ENCODE results near the gene SVIL.

SVIL gene

GRCh38 chr10:29529146-29529545 is 105.6 kb downstream of the SVIL start:
- Histone ChIP-seq H2AFZ (ENCODE audit: insufficient read depth, low read length, poor library complexity) (no peak overlapping the region), H2BK5ac (ENCODE audit: low read depth, low read length, poor library complexity) (no peak overlapping the region), H3K4me3 (ENCODE audit: low read depth, low read length) (no peak overlapping the region), H3K23ac (ENCODE audit: low read length) (no peak overlapping the region), H3K4me1 (ENCODE audit: control insufficient read depth in 1 of 2, insufficient read depth in 2 of 2, low read length in 2 of 2) (no peaks in the 10 kb centered on the region), H4K8ac (ENCODE audit: low read depth, low read length) (no peak overlapping the region), H3K4me2 (ENCODE audit: low read length) (no peak overlapping the region), H4K91ac (ENCODE audit: low read depth, low read length) (no peak overlapping the region), H3K36me3 (ENCODE audit: control insufficient read depth in 1 of 2, insufficient read depth in 2 of 2, low read length in 2 of 2) (peaks cover 21% of the 10 kb centered on the region in 2 experiments), H3K9ac (ENCODE audit: low read length) (no peak overlapping the region), H3K27ac (ENCODE audit: low read depth, low read length) (no peak overlapping the region), H4K12ac (ENCODE audit: low read depth, low read length) (no peak overlapping the region), H3K79me1 (ENCODE audit: low read length) (no peaks in the 10 kb centered on the region), H2BK120ac (ENCODE audit: insufficient read depth, low read length, poor library complexity) (no peak overlapping the region), H3K9me3 (ENCODE audit: insufficient read depth, low read depth, low read length) (no peaks in the 10 kb centered on the region), H3K27me3 (ENCODE audit: insufficient read depth, low read length) (no peaks in the 10 kb centered on the region), H3K4ac (ENCODE audit: low read depth, low read length) (no peak overlapping the region), H2AK5ac (ENCODE audit: low read length) (no peak overlapping the region), H2BK12ac (ENCODE audit: low read length) (no peak overlapping the region), H3K18ac (ENCODE audit: low read length) (no peak overlapping the region), H3K79me2 (ENCODE audit: control insufficient read depth, insufficient read depth, low read length, poor library complexity) (no peaks in the 10 kb centered on the region), H3K14ac (ENCODE audit: low read length) (no peak overlapping the region)
- no peak for DNase-seq
- no CpG with 5 or more reads among the region's 6 CpGs for WGBS (ENCODE audit: extremely low coverage, insufficient coverage, insufficient read length)

DNA sequence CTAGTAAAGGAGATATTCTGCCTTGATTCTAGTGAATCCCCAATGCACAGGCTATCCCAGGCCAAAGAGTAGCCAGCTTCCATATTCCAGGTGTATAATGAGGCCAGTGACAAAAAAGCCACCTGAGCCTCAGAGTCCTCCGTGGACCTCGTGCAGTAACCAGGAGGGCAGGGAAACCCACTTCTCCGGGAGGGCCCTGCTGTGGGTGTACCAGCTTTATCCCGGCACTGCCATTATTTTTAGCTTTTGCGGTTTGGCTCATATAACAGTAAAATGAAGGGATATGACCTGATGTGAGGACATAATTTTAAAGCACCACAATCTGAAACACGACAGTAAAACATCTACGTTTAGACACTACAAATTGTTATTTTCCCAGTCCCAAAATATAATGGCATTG is 109.0 kb downstream of the SVIL start:
- Histone ChIP-seq H3K79me2 (ENCODE audit: control insufficient read depth, insufficient read depth, low read length, poor library complexity) (no peaks in the 10 kb centered on the region), H2BK12ac (ENCODE audit: low read length) (no peak overlapping the region), H3K4ac (ENCODE audit: low read depth, low read length) (no peak overlapping the region), H2BK120ac (ENCODE audit: insufficient read depth, low read length, poor library complexity) (no peak overlapping the region), H3K4me3 (ENCODE audit: low read depth, low read length) (no peak overlapping the region), H3K79me1 (ENCODE audit: low read length) (no peaks in the 10 kb centered on the region), H3K4me1 (ENCODE audit: control insufficient read depth in 1 of 2, insufficient read depth in 2 of 2, low read length in 2 of 2) (no peaks in the 10 kb centered on the region), H3K4me2 (ENCODE audit: low read length) (no peak overlapping the region), H3K27me3 (ENCODE audit: insufficient read depth, low read length) (no peaks in the 10 kb centered on the region), H3K9me3 (ENCODE audit: insufficient read depth, low read depth, low read length) (no peaks in the 10 kb centered on the region), H3K14ac (ENCODE audit: low read length) (no peak overlapping the region), H4K8ac (ENCODE audit: low read depth, low read length) (no peak overlapping the region), H2AFZ (ENCODE audit: insufficient read depth, low read length, poor library complexity) (no peak overlapping the region), H3K9ac (ENCODE audit: low read length) (no peak overlapping the region), H4K12ac (ENCODE audit: low read depth, low read length) (no peak overlapping the region), H3K23ac (ENCODE audit: low read length) (no peak overlapping the region), H3K27ac (ENCODE audit: low read depth, low read length) (no peak overlapping the region), H2BK5ac (ENCODE audit: low read depth, low read length, poor library complexity) (no peak overlapping the region), H4K91ac (ENCODE audit: low read depth, low read length) (no peak overlapping the region), H2AK5ac (ENCODE audit: low read length) (no peak overlapping the region), H3K36me3 (ENCODE audit: control insufficient read depth in 1 of 2, insufficient read depth in 2 of 2, low read length in 2 of 2) (peaks cover 28 to 30% of the 10 kb centered on the region in 2 experiments), H3K18ac (ENCODE audit: low read length) (no peak overlapping the region)
- WGBS (ENCODE audit: extremely low coverage, insufficient coverage, insufficient read length) = no CpG with 5 or more reads among the region's 7 CpGs
- DNase-seq = no peak

DNA sequence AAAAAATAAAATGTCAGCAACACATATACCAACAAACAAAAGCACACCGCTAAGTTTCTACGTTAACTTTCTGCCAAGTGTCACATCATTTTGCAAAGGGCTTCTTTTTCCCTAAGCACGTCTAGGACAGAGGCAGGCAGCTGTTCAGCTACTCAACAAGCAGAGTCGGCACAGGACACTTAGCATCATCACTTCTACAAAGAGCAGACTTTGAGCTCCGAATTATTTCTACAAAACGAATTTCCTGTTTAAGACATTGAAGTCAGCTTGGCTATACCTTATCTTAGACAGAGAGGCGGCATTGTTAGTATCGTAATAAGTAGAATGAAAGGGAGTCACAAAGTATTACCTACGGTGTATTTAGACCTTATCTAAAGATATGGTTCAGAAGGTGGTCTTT is 110.1 kb downstream of the SVIL start:
- Histone ChIP-seq H3K9me3 (ENCODE audit: insufficient read depth, low read depth, low read length) (no peaks in the 10 kb centered on the region), H3K27ac (ENCODE audit: low read depth, low read length) (no peak overlapping the region), H4K12ac (ENCODE audit: low read depth, low read length) (no peak overlapping the region), H2AFZ (ENCODE audit: insufficient read depth, low read length, poor library complexity) (no peak overlapping the region), H3K4me3 (ENCODE audit: low read depth, low read length) (no peak overlapping the region), H3K27me3 (ENCODE audit: insufficient read depth, low read length) (no peaks in the 10 kb centered on the region), H2BK12ac (ENCODE audit: low read length) (no peak overlapping the region), H2AK5ac (ENCODE audit: low read length) (no peak overlapping the region), H3K4me2 (ENCODE audit: low read length) (no peak overlapping the region), H3K9ac (ENCODE audit: low read length) (no peak overlapping the region), H4K8ac (ENCODE audit: low read depth, low read length) (no peak overlapping the region), H3K23ac (ENCODE audit: low read length) (no peak overlapping the region), H3K4me1 (ENCODE audit: control insufficient read depth in 1 of 2, insufficient read depth in 2 of 2, low read length in 2 of 2) (no peaks in the 10 kb centered on the region), H3K18ac (ENCODE audit: low read length) (no peak overlapping the region), H3K14ac (ENCODE audit: low read length) (no peak overlapping the region), H2BK120ac (ENCODE audit: insufficient read depth, low read length, poor library complexity) (no peak overlapping the region), H3K36me3 (ENCODE audit: control insufficient read depth in 1 of 2, insufficient read depth in 2 of 2, low read length in 2 of 2) (peaks cover 29 to 34% of the 10 kb centered on the region in 2 experiments), H3K79me2 (ENCODE audit: control insufficient read depth, insufficient read depth, low read length, poor library complexity) (no peaks in the 10 kb centered on the region), H4K91ac (ENCODE audit: low read depth, low read length) (no peak overlapping the region), H2BK5ac (ENCODE audit: low read depth, low read length, poor library complexity) (no peak overlapping the region), H3K79me1 (ENCODE audit: low read length) (no peaks in the 10 kb centered on the region), H3K4ac (ENCODE audit: low read depth, low read length) (no peak overlapping the region)
- no peak for DNase-seq
- WGBS (ENCODE audit: extremely low coverage, insufficient coverage, insufficient read length) = no CpG with 5 or more reads among the region's 9 CpGs

- Histone ChIP-seq H2AK5ac (ENCODE audit: low read length) (no peak overlapping the region), H3K18ac (ENCODE audit: low read length) (no peak overlapping the region), H3K4me1 (ENCODE audit: control insufficient read depth in 1 of 2, insufficient read depth in 2 of 2, low read length in 2 of 2) (no peaks in the 10 kb centered on the region), H3K4ac (ENCODE audit: low read depth, low read length) (no peak overlapping the region), H4K91ac (ENCODE audit: low read depth, low read length) (no peak overlapping the region), H3K79me1 (ENCODE audit: low read length) (no peaks in the 10 kb centered on the region), H3K9me3 (ENCODE audit: insufficient read depth, low read depth, low read length) (no peaks in the 10 kb centered on the region), H2BK12ac (ENCODE audit: low read length) (no peak overlapping the region), H4K12ac (ENCODE audit: low read depth, low read length) (no peak overlapping the region), H3K79me2 (ENCODE audit: control insufficient read depth, insufficient read depth, low read length, poor library complexity) (no peaks in the 10 kb centered on the region), H3K9ac (ENCODE audit: low read length) (no peak overlapping the region), H2AFZ (ENCODE audit: insufficient read depth, low read length, poor library complexity) (no peak overlapping the region), H4K8ac (ENCODE audit: low read depth, low read length) (no peak overlapping the region), H3K23ac (ENCODE audit: low read length) (no peak overlapping the region), H3K4me2 (ENCODE audit: low read length) (no peak overlapping the region), H3K27me3 (ENCODE audit: insufficient read depth, low read length) (no peaks in the 10 kb centered on the region), H3K36me3 (ENCODE audit: control insufficient read depth in 1 of 2, insufficient read depth in 2 of 2, low read length in 2 of 2) (peaks cover 29 to 32% of the 10 kb centered on the region in 2 experiments), H2BK120ac (ENCODE audit: insufficient read depth, low read length, poor library complexity) (no peak overlapping the region), H2BK5ac (ENCODE audit: low read depth, low read length, poor library complexity) (no peak overlapping the region), H3K14ac (ENCODE audit: low read length) (no peak overlapping the region), H3K4me3 (ENCODE audit: low read depth, low read length) (no peak overlapping the region), H3K27ac (ENCODE audit: low read depth, low read length) (no peak overlapping the region)
- DNase-seq = peak in 1 of 2 donors; percentile 23
- WGBS (ENCODE audit: extremely low coverage, insufficient coverage, insufficient read length) = no CpG with 5 or more reads among the region's 7 CpGs
Measured at GRCh38 chr10:29524294-29524693, 110.5 kb downstream of the SVIL start.

Measured in trophoblast cell (in vitro differentiated cells and primary cell).